Fibroblast of skin of back (primary cell): Measurements from ENCODE around the gene CHPF.

ENCODE experiments used
- DNase-seq: peaks from one replicate; pipeline ENCODE4 v3.0.0-alpha.2; 2013

CHPF gene

DNA sequence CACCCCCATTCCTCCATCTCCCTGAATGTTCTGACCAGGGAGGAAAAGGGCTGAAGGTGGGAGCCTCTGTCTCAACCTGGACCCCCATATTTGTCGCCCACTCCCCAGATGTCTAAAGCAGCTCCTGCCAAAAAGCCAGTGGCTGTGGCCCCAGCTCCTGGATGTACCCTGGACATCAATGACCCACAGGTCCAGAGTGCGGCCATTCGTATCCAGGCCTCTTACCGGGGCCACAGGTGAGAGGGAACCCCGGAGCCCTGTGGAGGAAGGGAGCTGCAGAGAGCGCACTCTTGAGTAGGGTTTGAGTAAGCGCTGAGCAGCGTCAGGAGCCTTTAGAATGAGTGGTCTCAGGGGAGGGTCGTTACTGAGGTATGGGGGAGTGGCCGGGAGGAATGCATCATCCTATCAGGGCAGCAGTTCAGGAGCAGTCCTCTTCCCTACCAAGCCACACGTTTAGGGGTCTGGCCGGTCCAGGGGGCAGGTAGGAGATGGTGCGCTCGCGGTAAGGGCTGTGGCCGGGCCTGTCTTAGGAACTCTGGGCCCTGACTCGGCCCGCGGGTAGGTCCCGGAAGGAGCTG, 47.3 kb downstream of the CHPF start:
- no peak for DNase-seq

DNA sequence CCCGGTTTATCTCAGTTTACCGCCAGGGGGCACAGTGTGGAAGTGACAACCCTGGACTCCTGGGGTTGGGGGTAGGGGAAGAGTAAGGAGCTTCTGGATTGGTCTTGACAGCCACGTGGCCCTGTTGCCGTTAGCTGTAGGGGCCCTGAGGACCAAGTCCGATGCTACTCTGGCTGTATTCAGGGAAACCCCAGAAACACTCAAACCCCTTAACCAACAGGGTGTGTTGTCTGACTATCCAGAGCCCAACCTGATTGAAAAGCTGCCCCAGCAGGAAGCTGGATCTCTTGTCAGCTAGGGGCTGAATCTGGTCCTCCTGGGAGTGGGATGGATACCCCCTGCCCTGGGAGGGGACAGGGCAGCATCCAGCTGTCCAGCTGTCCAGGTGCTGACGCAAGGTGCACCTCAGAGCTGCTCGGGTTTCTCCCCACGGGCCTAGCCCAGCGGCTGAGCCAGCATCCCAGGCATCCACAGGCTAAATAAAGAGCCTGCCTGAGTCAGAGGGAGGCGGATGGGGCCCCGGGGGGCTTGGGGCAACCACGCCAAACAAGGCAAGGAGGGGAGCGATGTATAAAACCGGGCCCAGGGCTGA, 48.0 kb downstream of the CHPF start:
- peak; percentile 83 for DNase-seq

DNA sequence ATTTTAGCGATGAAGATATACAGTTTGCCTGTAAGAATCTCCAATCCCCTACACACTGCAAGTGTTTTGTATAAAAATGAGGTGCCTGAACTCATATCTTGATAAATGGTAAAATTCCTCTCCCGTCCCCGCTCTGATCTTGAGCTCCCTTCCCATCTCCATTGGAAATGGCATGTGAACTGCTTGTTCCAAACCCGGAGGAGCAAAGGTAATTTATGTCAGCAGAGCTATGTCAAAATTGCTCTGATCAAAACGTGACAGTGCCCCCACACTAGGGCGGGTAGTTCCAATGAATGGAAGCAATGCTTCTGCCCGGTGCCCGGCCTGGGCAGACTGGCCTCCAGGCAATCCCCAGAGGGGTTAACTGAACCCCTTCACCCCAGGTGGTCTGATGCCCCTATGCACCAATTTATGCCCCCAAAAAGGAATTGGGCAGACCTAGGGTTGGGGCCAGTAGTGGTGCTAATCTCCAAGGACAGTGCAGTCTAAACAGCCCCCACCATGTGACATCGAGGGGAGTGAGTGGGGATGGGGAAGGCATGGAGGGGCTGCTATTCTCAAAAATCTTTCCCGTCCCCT, 48.6 kb downstream of the CHPF start:
- DNase-seq: no peak

DNA sequence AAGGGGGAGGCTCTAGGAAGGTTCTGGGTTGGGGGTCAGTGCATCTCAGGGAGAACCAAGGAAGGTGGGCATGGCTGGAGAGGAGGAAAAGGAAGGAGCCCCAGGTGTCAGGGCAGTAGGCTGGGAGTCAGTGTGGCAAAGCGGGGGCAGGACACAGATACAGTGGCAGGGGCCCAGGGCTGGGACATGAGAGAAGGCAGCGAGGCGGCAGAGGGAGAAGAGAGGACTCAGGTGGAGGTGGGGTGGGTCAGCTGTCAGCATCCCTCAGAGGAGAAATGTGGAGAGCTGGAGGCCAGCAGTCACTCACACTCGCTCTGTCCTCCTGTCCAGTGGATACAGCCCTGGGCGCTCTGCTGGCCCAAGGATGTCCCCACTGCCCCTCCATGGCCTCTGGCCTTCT, 50.5 kb downstream of the CHPF start:
- no peak for DNase-seq

DNA sequence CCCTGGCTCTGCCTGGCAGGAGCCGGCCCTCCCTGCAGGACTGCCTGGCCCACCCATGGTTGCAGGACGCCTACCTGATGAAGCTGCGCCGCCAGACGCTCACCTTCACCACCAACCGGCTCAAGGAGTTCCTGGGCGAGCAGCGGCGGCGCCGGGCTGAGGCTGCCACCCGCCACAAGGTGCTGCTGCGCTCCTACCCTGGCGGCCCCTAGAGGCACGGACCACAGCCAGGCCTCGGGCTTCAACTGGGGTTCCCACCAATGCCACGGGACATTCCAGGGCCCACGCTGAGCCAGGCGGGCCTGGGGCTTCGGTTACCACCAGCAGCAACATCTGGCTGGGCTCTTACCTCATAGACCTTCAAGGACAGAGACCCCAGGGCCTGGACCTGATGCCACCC, 51.0 kb downstream of the CHPF start:
- DNase-seq: no peak

DNA sequence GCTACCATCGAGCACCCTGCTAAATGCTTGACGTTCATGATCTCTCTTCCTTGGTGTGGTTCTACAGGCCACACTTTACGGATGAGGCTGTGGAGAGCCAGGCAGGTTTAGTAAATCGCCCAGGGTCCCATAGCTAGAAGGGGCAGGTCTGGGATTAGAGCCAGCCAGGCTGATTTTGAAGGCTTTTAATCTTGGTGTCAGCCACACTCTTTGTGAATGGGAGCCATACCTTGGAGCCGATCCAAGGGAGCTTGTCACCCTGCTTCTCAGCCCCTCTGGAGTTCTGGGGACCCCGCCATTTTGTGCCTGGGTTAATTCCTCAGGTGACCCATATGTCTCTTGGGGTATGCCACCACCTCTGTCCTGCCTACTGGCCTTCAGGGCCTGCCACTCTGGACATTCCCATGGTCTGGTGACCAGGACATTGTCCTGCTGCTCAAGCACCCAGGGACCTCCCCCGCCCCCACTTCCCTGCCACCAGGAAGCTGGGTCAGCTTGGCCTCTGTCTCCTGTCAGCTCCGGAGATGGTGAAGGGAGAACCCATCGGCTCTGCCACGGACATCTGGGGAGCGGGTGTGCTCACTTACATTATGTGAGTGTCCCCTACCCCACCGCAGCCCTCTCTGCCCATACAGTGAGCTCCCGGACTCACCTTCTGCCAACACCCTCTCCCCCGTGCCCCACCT, 52.2 kb downstream of the CHPF start:
- no peak for DNase-seq

DNA sequence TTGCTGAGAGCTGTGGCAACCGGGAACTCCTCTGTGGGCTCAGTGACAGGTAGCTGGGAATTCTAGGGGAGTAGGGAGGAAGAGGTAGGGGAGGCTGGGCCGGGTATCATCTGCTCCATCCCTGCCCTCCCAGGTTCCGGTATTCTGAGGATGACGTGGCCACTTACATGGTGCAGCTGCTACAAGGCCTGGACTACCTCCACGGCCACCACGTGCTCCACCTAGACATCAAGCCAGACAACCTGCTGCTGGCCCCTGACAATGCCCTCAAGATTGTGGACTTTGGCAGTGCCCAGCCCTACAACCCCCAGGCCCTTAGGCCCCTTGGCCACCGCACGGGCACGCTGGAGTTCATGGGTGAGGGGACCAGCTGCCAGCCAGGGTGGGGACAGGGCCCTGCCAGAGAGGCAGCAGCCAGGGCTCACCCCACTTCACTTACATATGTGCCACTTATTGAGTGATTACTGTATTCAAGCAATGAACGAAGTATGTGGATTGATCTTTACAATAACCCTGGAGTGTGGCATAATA, 52.9 kb downstream of the CHPF start:
- no peak for DNase-seq

DNA sequence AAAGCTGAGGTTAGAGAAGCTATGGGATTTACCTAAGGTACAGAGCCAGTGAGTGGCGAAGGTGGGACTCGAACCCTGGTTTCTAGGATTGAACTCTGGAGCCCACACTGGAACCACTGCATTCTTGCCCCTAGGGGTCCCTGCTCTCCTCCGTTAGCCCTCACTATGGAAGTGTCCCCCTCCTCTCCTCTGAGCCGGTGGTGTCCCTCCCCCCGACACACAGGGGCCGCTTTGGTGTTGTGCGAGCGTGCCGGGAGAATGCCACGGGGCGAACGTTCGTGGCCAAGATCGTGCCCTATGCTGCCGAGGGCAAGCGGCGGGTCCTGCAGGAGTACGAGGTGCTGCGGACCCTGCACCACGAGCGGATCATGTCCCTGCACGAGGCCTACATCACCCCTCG, 53.4 kb downstream of the CHPF start:
- DNase-seq: no peak

DNA sequence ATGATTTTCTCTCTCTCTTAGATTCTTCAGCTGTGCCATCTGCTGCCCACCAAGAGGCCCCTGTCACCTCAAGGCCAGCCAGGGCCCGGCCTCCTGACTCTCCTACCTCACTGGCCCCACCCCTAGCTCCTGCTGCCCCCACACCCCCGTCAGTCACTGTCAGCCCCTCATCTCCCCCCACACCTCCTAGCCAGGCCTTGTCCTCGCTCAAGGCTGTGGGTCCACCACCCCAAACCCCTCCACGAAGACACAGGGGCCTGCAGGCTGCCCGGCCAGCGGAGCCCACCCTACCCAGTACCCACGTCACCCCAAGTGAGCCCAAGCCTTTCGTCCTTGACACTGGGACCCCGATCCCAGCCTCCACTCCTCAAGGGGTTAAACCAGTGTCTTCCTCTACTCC, 54.3 kb downstream of the CHPF start:
- DNase-seq: no peak
